CD14-positive monocyte (primary cell): ENCODE data around the gene DYRK3. TPM values are rescaled to one million over a fixed set of nuclear protein-coding genes. Genes with fewer than 3 reads are reported as not detected.

Experiments used
- DNase-seq, 3 donors: peaks; one replicate each; pipeline ENCODE4 v3.0.0-alpha.2; 2011 to 2022
- H2AFZ ChIP-seq: 2 replicates; pipeline ENCODE4 v1.6.0; 2012; ENCODE audit warnings: mild to moderate bottlenecking, low read depth, low read length, inconsistent platforms; ENCODE audit not compliant: insufficient read depth, poor library complexity, severe bottlenecking
- H3K27ac ChIP-seq, 2 donors: 1 replicate in 1 of 2; 2 replicates in 1 of 2; pipeline ENCODE4 v1.5.1; 2012 to 2013; ENCODE audit warnings: low read length in 2 of 2, control low read depth in 1 of 2, inconsistent platforms in 1 of 2, low read depth in 1 of 2, mild to moderate bottlenecking in 1 of 2
- H3K27me3 ChIP-seq, 2 donors: one replicate each; pipeline versions ENCODE4 v1.6.0 to v1.6.1; 2011 to 2013; ENCODE audit warnings: low read length in 2 of 2; ENCODE audit not compliant: control insufficient read depth in 2 of 2, insufficient read depth in 2 of 2
- H3K36me3 ChIP-seq, 2 donors: replicated peaks in 1 of 2; 1 replicate in 1 of 2; 2 replicates in 1 of 2; pipeline versions ENCODE4 v1.5.1 to v1.6.1; 2012 to 2013; ENCODE audit warnings: low read length in 2 of 2, control low read depth in 1 of 2, inconsistent platforms in 1 of 2, mild to moderate bottlenecking in 1 of 2; ENCODE audit not compliant: insufficient read depth in 2 of 2, control insufficient read depth in 1 of 2
- H3K4me1 ChIP-seq, 2 donors: 1 replicate in 1 of 2; 2 replicates in 1 of 2; pipeline versions ENCODE4 v1.5.1 to v1.6.1; 2012 to 2013; ENCODE audit warnings: low read length in 2 of 2, control low read depth in 1 of 2, inconsistent platforms in 1 of 2, mild to moderate bottlenecking in 1 of 2, moderate library complexity in 1 of 2; ENCODE audit not compliant: insufficient read depth in 2 of 2, control insufficient read depth in 1 of 2
- H3K4me2 ChIP-seq: replicated peaks from 2 replicates; pipeline ENCODE3; 2012; ENCODE audit warnings: low read length, moderate library complexity, mild to moderate bottlenecking; ENCODE audit not compliant: poor library complexity, severe bottlenecking; ENCODE audit errors: extremely low read depth
- H3K4me3 ChIP-seq, 3 experiments: fragments of 200-600 bp in 1 of 3; sonication (generic) in 1 of 3; replicated peaks in 1 of 3; 1 replicate in 2 of 3; 2 replicates in 1 of 3; pipeline ENCODE4 v1.5.1; 2011 to 2013; ENCODE audit warnings: low read length in 3 of 3, mild to moderate bottlenecking in 3 of 3, control low read depth in 2 of 3, low read depth in 2 of 3, inconsistent platforms in 1 of 3, moderate library complexity in 1 of 3
- H3K79me2 ChIP-seq: 2 replicates; pipeline ENCODE4 v1.6.0; 2012; ENCODE audit warnings: mild to moderate bottlenecking, control low read depth, inconsistent platforms, low read length, moderate library complexity; ENCODE audit not compliant: insufficient read depth
- H3K9ac ChIP-seq: 2 replicates; pipeline ENCODE4 v1.6.0; 2017; ENCODE audit warnings: low read length, mild to moderate bottlenecking; ENCODE audit not compliant: insufficient read depth, poor library complexity, severe bottlenecking
- H3K9me3 ChIP-seq, 2 donors: replicated peaks in 1 of 2; 1 replicate in 1 of 2; 2 replicates in 1 of 2; pipeline versions ENCODE4 v1.5.1 to v1.6.1; 2012 to 2013; ENCODE audit warnings: low read length in 2 of 2, control low read depth in 1 of 2; ENCODE audit not compliant: control insufficient read depth in 1 of 2, insufficient read depth in 1 of 2
- H4K20me1 ChIP-seq: 2 replicates; pipeline ENCODE4 v1.6.0; 2012; ENCODE audit warnings: mild to moderate bottlenecking, low read length, control low read depth, moderate library complexity; ENCODE audit not compliant: insufficient read depth
- H3K27ac Mint-ChIP-seq, 7 donors: one replicate each; pipeline ENCODE4 v1.8.0; 2020; ENCODE audit warnings: mild to moderate bottlenecking in 7 of 7, mixed read lengths in 7 of 7, moderate library complexity in 6 of 7, inconsistent platforms in 2 of 7
- H3K27me3 Mint-ChIP-seq, 3 donors: one replicate each; pipeline ENCODE4 v1.8.0; 2021 to 2022; ENCODE audit warnings: low read depth in 3 of 3, mild to moderate bottlenecking in 3 of 3, mixed read lengths in 3 of 3, moderate library complexity in 3 of 3, inconsistent platforms in 1 of 3
- H3K36me3 Mint-ChIP-seq, 2 donors: one replicate each; pipeline ENCODE4 v1.8.0; 2020; ENCODE audit warnings: mixed read lengths in 2 of 2, inconsistent platforms in 1 of 2, mild to moderate bottlenecking in 1 of 2
- H3K4me1 Mint-ChIP-seq: one replicate; pipeline ENCODE4 v1.8.0; 2020; ENCODE audit warnings: mild to moderate bottlenecking, mixed read lengths
- H3K4me3 Mint-ChIP-seq, 2 donors: one replicate each; pipeline ENCODE4 v1.8.0; 2020; ENCODE audit warnings: mild to moderate bottlenecking in 2 of 2, mixed read lengths in 2 of 2, moderate library complexity in 1 of 2
- H3K9me3 Mint-ChIP-seq, 7 donors: one replicate each; pipeline ENCODE4 v1.8.0; 2020 to 2022; ENCODE audit warnings: mixed read lengths in 7 of 7, mild to moderate bottlenecking in 6 of 7, moderate library complexity in 6 of 7, inconsistent platforms in 2 of 7
- WGBS: methylation state at CpG from one replicate; pipeline ENCODE4 v1.1.5; 2013; ENCODE audit warnings: missing lambda C conversion rate; ENCODE audit not compliant: insufficient coverage; 5-methylcytosine and 5-hydroxymethylcytosine counted together
- intact Hi-C, 2 donors: fragments of 100-400 bp; cut with micrococcal nuclease; formaldehyde crosslinking; loops; one replicate each; pipeline versions ENCODE4 v1.15.0 to v1.15.1; 2023
- polyA plus RNA-seq, 3 donors: library from polyadenylated mRNA; depleted of rRNA in 1 of 3; unstranded in 2 of 3; stranded (reverse) in 1 of 3; fragments of 300-500 nt in 2 of 3; fragments of >200 nt in 1 of 3; fragmentation: Illumina TruSeq in 2 of 3; gene quantifications; 1 replicate in 2 of 3; 2 replicates in 1 of 3; pipeline ENCODE4 v1.2.3, GENCODE V29; 2012 to 2021
- TF ChIP-seq, protein P1 (sequence below): fragments of 200-600 bp; IDR thresholded peaks from one replicate; pipeline ENCODE4 v1.8.0; 2022; ENCODE audit warnings: antibody characterized with exemption, mild to moderate bottlenecking

Gene DYRK3
- polyA plus RNA-seq, 3 donors: 0.13 TPM; not detected in 2

DNA sequence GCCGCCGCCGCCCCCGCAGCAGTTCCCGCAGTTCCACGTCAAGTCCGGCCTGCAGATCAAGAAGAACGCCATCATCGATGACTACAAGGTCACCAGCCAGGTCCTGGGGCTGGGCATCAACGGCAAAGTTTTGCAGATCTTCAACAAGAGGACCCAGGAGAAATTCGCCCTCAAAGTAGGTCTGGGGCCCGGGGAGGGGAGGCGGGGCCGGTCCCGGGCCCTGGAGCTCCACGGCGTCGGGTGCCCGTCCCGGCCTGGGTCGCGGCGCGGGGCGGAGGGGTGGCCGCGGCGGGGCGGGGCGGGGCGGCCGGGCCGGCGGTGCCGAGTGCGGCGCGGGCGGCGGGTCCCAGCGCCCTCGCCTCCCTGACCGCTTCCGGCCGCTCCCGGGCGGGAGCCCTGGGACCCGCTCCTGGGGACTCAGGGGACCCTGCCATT is 50.0 kb downstream of the DYRK3 start:
- H3K9me3 Mint-ChIP-seq: peaks cover 0 to 2% (median 0%) of the 10 kb centered on the region in 7 donors
- H2AFZ ChIP-seq: no peak overlapping the region
- H3K27me3 ChIP-seq: no peaks in the 10 kb centered on the region
- TF ChIP-seq, protein P1, sequence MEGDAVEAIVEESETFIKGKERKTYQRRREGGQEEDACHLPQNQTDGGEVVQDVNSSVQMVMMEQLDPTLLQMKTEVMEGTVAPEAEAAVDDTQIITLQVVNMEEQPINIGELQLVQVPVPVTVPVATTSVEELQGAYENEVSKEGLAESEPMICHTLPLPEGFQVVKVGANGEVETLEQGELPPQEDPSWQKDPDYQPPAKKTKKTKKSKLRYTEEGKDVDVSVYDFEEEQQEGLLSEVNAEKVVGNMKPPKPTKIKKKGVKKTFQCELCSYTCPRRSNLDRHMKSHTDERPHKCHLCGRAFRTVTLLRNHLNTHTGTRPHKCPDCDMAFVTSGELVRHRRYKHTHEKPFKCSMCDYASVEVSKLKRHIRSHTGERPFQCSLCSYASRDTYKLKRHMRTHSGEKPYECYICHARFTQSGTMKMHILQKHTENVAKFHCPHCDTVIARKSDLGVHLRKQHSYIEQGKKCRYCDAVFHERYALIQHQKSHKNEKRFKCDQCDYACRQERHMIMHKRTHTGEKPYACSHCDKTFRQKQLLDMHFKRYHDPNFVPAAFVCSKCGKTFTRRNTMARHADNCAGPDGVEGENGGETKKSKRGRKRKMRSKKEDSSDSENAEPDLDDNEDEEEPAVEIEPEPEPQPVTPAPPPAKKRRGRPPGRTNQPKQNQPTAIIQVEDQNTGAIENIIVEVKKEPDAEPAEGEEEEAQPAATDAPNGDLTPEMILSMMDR: no peak
- H3K4me2 ChIP-seq: peak overlapping the region; percentile 89
- H3K27ac Mint-ChIP-seq: peak overlapping the region; percentile 90 to 97 (median 97)
- H3K36me3 ChIP-seq: no peaks in the 10 kb centered on the region
- H3K4me1 ChIP-seq: peaks cover 42 to 53% of the 10 kb centered on the region in 2 donors
- peaks cover 57% of the 10 kb centered on the region for H3K4me1 Mint-ChIP-seq
- peaks cover 47% of the 10 kb centered on the region for H3K79me2 ChIP-seq
- peaks cover 63% of the 10 kb centered on the region for H4K20me1 ChIP-seq
- H3K4me3 ChIP-seq: peak overlapping the region; percentile 59 to 97 (median 83)
- H3K27ac ChIP-seq: peak overlapping the region; percentile 87 to 88
- H3K4me3 Mint-ChIP-seq: peak overlapping the region; percentile 86 to 90
- peak in 1 of 3 donors; percentile 42 for DNase-seq
- under 1% methylated on average over 48 of the region's 48 CpGs for whole genome bisulfite sequencing
- H3K27me3 Mint-ChIP-seq: peaks cover 2 to 7% (median 2%) of the 10 kb centered on the region in 3 donors
- peak overlapping the region; percentile 79 for H3K9ac ChIP-seq
- H3K36me3 Mint-ChIP-seq: peaks cover 19 to 20% of the 10 kb centered on the region in 2 donors
- no peaks in the 10 kb centered on the region for H3K9me3 ChIP-seq
- intact Hi-C loops: no loop called here

DNA sequence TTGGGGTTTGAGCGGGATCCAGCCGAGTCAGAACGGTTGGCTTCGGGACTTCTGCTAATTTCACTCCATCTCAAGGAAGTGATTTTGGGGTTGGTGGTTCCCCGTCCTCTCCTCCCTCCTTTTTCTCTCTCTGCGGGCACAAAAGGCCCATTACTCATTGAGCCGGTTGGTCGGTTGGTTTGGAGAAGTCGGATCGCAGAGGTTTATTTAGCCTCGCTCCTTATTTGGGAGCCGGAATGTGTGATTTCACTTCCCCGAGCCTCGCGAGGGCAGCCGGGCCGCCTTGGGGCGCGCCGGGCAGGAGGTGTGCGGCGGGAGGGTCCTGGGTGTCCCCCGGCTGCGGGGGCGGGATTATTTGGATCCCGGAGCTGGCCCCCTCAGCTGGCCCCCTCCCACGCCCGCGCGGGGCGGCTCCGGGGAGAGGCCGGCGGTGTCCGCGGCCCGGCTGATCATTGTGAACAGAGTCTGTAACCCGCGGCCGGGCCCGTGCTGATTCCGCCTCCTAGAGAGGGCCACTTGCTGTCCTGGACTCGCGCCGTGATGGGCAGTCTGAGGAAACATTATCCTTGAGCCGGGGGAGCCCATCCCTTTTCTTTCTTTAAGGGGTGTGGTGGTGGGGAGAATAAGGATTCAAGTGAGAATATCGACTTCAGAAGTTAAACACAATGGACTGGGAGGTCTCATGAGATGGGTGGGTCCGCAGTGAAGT is 50.6 kb downstream of the DYRK3 start:
- Histone ChIP-seq H4K20me1 (peaks cover 64% of the 10 kb centered on the region), H3K36me3 (no peaks in the 10 kb centered on the region), H3K27ac (peak overlapping the region; percentile 87 to 88), H2AFZ (no peak overlapping the region), H3K4me3 (peak overlapping the region; percentile 59 to 97 (median 83)), H3K79me2 (peaks cover 53% of the 10 kb centered on the region), H3K4me2 (peak overlapping the region; percentile 89), H3K4me1 (peaks cover 36 to 53% of the 10 kb centered on the region in 2 donors), H3K9ac (peak overlapping the region; percentile 79), H3K9me3 (no peaks in the 10 kb centered on the region), H3K27me3 (no peaks in the 10 kb centered on the region)
- peaks cover 0 to 2% (median 0%) of the 10 kb centered on the region in 7 donors for H3K9me3 Mint-ChIP-seq
- peak; percentile 94 to 96 (median 95) for DNase-seq
- intact Hi-C loops: no loop called here
- H3K36me3 Mint-ChIP-seq: peaks cover 19 to 20% of the 10 kb centered on the region in 2 donors
- TF ChIP-seq, protein P1: no peak
- peaks cover 61% of the 10 kb centered on the region for H3K4me1 Mint-ChIP-seq
- peaks cover 2 to 7% (median 2%) of the 10 kb centered on the region in 3 donors for H3K27me3 Mint-ChIP-seq
- 0% methylated on average over 39 of the region's 48 CpGs for WGBS
- H3K4me3 Mint-ChIP-seq: peak overlapping the region; percentile 98
- H3K27ac Mint-ChIP-seq: peak overlapping the region; percentile 90 to 97 (median 94)
